GM18507 (cell line): Measurements from ENCODE around the gene CXCR1.
"Not testable (repeated sequence)": the region's sequence is repeated elsewhere in the genome, so short reads cannot be mapped to it uniquely, and the experiment has no call there.

Experiments
- DNase-seq: peaks from one replicate; pipeline ENCODE4 v3.0.0; 2011; ENCODE audit warnings: low read depth; ENCODE audit not compliant: insufficient read length; ENCODE audit errors: extremely low spot score
- FAIRE-seq: peaks from 2 replicates; lab custom pipeline; 2011; peaks lifted over from hg19 to GRCh38; lab: Jason Lieb, UNC

The CXCR1 gene

DNA sequence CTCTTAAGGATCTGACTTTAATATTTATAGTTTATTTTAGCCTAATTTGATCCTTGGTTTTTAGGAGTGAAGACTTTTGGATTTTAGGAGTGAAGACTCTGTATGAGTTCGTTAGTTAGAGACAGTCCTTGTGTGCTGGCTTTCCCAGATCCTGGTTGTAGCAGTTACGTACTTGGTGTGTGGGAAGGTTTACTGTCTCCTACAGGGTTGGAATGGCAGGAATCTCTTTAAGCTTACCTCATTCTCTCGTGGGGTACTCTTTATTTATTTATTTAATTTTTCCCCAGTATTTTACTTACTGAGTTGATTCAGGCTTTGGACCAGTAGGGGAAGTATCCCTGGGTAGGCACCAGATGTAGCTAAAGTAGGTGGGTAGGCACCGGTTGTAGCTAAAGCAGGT, 42.8 kb downstream of the CXCR1 start:
- DNase-seq: no peak
- no peak for FAIRE-seq

- DNase-seq, FAIRE-seq: not testable (repeated sequence)
These were observed 44.5 kb downstream of the CXCR1 start for GRCh38 chr2:218122286-218122685.

DNA sequence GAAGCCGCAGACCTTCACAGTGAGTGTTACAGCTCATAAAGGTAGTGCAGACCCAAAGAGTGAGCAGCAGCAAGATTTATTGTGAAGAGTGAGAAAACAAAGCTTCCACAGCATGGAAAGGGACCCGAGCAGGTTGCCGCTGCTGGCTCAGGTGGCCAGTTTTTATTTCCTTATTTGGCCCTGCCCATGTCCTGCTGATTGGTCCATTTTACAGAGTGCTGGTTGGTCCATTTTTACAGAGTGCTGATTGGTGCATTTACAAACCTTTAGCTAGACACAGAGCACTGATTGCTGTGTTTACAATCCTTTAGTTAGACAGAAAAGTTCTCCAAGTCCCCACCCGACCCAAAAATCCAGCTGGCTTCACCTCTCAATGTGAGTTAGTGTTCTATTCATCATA, 45.0 kb downstream of the CXCR1 start:
- not testable (repeated sequence) for FAIRE-seq, DNase-seq
